Frontal cortex (tissue), 4 donors: ENCODE measurements around the gene PPFIBP2. TPM values are rescaled to one million over a fixed set of nuclear protein-coding genes. Genes with fewer than 3 reads are reported as not detected.

Experiments
- DNase-seq, 2 donors: peaks; one replicate each; pipeline ENCODE4 v3.0.0; 2012; ENCODE audit warnings: low spot score in 2 of 2
- FAIRE-seq: peaks from 2 replicates; lab custom pipeline; 2012; peaks lifted over from hg19 to GRCh38; lab: Jason Lieb, UNC
- total RNA-seq: library from RNA; depleted of rRNA; stranded (reverse); fragments of >200 nt; gene quantifications from one replicate; pipeline ENCODE4 v1.2.3, GENCODE V29; 2014
- donor health status: control.
- donor health status: control.
- donor health status: control.

Gene PPFIBP2
- 11.4 TPM for total RNA-seq

DNA sequence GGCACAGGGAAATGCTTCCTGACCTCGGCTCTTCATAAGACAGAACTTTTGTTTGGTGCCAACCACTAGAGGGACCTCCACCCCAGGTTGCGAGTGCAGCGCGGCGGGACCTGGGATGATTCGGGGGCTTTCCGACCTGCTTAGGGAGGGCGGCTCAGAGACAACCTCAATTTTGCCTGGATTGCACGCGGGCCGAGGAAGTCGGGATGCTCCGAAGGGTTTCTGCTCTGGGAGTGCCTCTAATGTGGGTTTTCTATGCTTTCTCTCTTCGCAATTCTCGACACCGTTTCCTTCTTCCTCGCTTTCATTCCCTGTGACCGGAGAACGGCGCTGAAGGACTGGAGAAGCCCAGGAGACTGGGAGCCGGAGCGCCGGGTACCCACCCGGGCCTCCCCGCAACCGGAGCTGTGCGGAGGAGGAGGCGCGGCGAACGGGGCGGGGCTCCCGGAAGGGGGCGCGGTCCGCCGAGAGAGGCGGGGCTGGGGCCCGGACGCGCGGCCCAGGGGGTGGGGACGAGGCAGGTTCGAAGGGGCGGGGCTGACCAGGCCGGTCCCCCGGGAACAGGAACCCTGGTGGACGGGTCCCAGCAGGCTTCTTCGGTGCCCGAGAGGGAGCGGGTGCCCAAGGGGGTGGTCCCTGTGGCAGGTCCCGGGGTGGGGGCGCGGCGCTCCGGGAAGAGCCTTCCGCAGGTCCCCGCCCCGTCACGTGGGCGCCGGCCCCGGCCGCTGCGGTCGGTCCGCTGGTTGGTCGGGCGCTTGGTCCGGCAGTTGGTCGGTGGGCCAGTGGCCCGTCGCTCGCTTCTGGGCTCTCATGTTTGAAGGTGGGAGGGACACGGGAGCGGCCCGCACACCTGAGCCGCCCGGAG is at the start of gene PPFIBP2:
Gene PPFIBP2 (plus strand): TSS at position 766 of the 865 bp plus-strand sequence. CDS start 35,477 bp downstream, outside the sequence.
- DNase-seq (peak; percentile 92 to 93), FAIRE-seq (no peak)

DNA sequence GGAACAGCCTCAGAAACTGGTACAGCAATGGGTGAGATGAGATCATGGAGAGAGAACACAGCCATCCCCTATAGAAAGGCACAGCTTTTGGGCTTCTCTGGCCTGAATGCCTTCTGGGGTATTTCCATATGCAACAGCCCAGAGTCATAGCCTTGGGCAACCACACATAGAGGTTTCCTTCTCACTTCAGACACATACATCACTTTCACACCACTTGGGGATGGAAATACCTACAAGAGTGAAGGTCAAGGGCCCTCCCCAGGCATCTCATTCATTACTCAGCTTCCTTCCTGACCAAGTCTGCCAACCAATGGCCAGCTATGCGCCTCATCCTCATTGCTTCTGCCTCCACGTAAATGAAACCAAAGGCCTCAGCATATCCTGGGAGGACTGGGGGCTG is 46.1 kb upstream of the PPFIBP2 start:
- FAIRE-seq, result no peak
- DNase-seq, result no peak

DNA sequence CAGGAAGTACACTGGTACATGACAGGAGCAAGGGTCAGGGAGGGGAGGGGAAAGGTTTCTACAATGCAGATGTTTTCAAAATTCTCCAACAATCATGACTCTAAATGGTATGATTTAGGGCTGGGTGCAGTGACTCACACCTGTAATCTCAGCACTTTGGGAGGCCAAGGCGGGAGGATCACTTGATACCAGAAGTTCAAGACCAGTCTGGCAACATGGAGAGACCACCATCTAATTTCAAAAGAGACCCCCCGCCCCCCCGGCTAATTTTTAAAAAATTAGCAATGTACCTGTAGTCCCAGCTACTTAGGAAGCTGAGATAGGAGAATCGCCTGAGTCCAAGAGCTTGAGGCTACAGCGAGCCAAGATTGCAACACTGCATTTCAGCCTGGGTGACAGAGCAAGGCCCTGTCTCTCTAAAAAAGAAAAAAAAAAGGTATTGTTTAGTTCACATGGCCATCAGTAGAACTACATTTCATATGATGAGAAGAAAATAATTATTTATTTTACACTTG is 44.4 kb upstream of the PPFIBP2 start:
- FAIRE-seq, result no peak

DNA sequence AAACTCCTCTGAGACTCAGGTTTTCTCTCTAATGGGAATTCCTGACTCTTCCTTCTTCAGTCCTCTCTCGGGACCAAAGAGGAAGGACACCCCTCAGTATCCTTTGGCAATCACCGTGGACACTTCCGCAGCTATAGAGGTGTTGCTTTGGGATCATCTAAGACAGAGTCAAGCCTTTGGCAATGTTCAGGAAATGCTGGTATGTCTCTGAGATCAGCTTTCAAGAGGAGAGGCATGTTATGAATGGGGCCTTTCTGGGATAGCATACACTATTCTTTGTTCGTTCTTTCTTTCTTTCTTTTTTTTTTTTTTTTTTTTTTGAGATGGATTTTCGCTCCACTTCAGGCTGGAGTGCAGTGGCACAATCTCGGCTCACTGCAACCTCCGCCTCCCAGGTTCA is 42.7 kb upstream of the PPFIBP2 start:
- FAIRE-seq (no peak), DNase-seq (no peak)

More for the DNA sequence above, 44.4 kb upstream of the PPFIBP2 start:
- DNase-seq, result no peak

DNA sequence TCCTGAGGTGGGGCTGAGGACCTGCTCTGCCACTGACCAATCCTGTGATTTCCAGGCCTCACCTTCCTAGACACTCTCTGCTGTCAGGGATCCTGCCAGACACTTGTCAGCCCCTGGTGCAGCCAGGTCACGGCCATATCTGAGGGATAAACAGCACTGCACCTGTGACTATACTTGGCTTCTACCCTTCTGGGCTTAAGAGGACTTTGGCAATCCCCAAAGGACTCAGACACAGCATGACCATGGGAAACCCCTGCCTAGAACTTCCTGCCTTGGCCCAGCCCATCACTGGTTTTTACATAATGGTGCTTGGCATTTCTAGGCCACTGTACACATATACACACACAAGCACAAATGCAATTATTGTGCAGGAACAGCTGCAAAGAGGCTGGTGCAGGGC is 40.1 kb upstream of the PPFIBP2 start:
- DNase-seq, result no peak
- no peak for FAIRE-seq

DNA sequence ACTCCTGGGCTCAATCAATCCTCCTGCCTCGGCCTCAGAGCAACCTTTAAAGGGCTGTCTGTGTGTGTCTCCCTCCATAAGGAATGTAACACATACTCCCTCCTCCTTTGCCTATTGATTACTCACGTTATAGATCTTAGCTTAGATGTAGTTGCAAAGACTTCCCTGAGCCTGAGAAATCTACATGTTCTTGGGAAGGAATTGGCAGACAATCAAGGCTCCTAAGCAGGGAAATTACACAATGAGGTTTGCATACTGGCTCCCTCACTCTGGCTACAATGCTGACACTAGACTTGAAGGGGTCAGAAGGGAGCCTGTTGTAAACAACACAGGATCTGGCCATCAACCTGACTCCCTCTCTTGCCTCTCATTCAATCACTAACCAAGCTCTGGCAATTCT is 33.7 kb upstream of the PPFIBP2 start:
- DNase-seq (no peak), FAIRE-seq (no peak)

DNA sequence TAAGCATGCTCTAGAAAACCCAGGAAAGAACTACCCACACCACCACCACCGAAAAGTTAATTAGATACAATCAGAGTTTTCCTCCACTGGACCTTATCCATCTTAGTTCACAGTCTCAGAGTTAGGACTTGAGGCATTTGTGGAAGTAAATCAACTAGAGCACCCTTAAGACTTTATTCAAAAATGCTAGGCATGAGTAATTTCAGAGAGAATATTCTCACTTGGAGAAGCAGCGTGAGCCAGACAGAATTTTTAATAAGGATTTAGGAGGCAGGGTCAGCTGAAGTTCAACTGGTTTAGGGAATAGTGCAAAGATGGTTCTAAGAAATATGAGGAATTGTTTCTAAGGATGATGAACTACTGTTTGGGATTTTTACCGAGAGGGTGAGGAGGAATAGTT is 29.7 kb upstream of the PPFIBP2 start:
- FAIRE-seq, result no peak

DNA sequence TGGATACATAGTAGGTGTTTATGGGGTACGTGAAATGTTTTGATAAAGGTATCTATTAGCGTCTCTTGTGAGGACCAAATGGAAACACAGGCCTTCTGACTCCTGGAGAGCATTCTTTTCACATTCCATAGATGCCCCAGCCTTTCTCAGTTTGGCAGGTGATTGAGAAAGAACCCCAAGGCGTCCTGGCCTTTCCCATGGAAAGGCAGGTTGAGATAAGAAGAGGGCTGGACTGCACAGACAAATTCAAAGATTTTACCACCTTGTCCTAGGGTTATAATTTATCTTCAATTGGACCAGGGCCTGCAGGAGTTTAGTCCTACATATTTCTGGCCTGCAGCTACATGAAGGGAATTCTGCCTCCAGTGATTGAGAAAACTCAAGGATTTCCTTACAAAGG is 29.2 kb upstream of the PPFIBP2 start:
- FAIRE-seq (no peak), DNase-seq (no peak)

More for the DNA sequence above, 29.7 kb upstream of the PPFIBP2 start:
- DNase-seq, result no peak

DNA sequence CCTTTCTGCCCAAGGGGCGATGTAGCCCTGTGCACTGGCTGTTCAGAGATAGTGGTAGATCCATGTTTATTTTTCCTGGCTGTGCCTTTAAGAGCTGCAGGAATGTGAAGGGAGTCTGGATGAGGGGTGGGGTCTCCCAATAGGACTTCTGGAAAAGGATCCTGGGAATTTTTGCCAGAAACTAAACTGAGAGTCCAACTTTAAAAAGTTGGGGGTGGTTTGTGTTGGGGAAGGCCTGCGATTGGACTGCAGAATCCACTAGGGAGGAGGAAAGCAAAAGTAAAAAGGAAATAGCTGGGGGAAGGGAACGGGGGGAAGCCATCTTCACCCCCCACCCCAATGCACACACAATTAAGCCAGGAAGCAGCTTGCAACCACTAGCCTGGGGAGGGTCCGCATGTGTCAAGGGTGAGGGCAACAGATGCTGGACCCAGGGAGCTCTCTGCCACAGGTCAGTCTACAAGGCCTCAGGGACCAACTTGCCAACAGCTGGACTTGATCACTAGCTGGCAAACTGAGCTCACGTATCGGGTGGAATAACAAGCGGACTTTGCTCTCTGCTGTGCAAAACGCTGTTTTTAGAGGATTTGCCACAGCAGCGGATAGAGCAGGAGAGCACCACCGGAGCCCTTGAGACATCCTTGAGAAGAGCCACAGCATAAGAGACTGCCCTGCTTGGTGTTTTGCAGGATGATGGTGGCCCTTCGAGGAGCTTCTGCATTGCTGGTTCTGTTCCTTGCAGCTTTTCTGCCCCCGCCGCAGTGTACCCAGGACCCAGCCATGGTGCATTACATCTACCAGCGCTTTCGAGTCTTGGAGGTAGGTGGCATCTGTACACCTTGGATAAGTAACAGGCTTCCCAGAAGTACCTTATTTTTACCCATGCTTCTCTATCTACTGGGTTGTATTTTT is 28.4 kb upstream of the PPFIBP2 start, which contains the start of gene OLFML1:
Gene OLFML1 (plus strand): TSS at position 321 of the 912 bp plus-strand sequence. CDS start 370 bp downstream, at position 691.
- no peak for FAIRE-seq
- DNase-seq, result no peak

DNA sequence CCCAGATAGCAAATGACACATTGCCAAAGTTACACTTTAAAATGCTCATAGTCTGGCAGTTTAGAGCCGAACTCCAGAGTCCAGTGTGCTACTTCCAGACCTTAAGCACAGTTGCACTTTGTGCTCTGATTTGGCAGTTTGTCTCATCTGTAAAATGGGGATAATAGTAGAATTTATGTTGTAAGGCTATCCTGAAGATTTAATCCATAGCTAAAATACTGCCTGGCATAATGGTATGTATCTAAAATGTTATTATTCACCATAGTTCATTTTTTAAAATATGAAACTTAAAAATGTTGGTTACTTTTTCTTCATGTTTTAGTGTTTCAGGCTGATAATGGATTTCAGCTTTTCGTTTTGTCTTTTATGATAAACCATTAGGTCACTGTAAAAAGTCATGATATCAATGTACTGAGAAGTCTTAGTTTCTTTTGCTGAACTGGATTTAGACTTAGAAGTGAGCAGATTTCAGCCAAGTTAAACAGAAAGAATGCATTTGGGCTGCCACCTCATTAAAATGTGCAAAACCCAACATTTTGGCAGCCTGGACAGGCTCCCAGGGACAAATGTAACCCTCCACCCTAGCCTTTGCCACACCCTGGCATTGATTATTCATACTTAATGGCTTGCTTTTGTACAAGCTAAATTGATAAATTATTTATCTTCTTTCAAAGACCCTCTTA is 27.6 kb upstream of the PPFIBP2 start:
- no peak for DNase-seq
- FAIRE-seq, result no peak

DNA sequence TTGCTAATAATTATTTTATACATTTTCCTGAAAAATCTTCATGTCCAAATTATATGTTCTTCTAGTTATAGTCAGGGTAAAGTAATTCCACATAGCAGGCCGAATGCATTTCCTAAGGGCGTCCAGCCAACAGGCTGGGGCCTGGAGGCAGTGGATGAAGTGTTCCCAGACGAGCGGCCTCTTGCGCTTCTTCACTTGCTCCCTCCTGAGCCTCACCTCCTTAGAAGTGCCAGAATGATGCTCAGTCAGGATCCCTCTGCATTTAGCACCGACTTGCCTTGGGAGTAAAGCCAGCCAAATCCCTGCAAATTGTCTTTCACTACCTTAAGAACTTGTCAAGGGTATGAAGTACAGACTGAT is 27.0 kb upstream of the PPFIBP2 start:
- no peak for FAIRE-seq

DNA sequence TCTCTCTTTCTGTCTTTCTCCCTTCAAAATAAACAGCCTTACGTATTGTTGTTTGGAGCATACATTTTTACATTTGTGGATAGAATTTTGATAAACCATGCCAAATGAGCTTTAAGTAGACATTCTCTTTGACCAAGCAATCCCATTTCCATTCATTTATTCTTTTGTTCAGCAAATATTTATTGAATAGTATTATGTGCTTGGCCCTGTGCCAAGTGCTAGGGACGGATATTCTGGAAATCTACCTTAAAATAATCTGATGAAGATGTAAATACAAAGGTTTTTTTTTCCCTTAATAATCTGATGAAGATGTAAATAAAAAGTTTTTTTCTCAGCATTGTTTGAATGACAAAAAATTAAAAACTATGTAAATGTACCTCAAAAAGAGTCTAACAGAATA is 26.4 kb upstream of the PPFIBP2 start:
- FAIRE-seq, result no peak
- no peak for DNase-seq

More for the DNA sequence above, 27.0 kb upstream of the PPFIBP2 start:
- no peak for DNase-seq

DNA sequence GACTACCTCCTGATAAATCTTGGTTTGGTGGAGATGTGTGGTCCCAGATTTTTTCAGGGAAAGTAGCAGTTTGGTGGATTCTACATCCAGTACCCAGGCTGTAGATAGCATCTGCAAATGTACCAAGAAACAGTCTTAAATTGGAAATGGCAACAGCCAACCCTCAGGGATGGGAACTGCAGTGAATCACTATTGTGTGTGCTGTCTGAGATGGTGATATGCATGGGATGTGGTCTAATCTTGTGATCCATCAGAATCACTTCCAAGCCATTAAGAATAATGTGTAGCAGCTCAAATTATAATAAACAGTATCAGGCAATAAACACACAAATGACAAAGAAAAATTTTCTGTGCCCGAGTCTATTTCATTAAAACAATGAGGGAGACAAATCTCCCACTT is 25.1 kb upstream of the PPFIBP2 start:
- DNase-seq, result no peak
- FAIRE-seq, result no peak

DNA sequence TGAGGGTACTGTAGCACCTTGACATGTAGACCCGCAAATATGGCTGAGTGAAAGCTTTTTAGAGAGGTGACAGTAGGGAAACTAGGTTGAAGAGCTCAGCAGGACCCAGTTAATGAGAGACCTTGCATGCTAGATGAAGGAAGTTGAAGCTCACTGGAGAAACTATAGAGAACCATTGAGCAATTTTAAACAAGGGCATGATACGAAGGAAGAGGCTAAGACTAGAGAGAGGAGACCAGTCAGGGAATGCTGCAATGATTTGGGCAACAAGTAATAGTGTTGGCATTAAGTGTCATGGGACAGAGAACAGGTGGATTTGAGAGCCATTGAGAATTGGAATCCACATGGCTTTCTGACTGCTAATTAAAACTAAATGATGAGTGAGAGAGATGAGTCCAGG is 24.4 kb upstream of the PPFIBP2 start:
- DNase-seq, result no peak
- no peak for FAIRE-seq

DNA sequence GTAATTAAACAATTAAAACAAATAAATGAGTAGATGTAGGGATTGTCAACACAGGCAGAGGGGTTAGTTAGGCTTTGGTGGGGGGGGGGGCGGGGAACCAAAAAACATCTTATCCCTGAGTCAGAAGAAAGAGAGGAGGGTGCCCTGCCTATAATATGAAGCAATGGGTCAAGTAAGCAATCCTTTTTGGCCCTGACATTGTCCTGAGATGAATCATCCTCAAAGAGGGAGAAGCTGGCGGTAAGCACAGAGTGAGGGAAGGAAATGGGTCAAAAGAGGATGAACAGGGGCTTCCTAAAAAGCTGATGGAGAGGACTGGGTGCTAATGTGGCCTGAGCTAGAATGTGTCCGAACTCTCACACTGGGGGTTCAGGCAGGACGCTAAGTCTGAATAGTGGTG is 23.7 kb upstream of the PPFIBP2 start:
- no peak for FAIRE-seq
- DNase-seq, result no peak

DNA sequence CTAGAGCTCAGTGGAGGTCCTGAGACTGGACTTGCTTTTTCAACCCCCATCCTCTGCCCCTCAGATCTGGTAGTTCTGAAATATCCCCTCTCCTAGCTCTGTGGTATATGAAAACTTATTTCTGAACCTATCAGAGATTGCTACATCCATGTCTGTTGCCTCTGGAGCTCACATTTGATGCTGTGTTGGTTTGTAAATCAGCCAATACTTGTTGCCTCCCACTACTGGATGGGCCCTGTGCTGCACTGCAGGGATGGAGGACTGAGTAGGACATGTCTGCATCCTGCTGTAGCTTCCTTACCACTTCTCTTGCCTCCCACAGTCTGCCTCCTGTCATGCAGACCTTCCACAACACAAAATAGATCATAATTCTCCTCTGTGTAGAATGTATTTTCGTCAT is 23.3 kb upstream of the PPFIBP2 start:
- FAIRE-seq (no peak), DNase-seq (no peak)

DNA sequence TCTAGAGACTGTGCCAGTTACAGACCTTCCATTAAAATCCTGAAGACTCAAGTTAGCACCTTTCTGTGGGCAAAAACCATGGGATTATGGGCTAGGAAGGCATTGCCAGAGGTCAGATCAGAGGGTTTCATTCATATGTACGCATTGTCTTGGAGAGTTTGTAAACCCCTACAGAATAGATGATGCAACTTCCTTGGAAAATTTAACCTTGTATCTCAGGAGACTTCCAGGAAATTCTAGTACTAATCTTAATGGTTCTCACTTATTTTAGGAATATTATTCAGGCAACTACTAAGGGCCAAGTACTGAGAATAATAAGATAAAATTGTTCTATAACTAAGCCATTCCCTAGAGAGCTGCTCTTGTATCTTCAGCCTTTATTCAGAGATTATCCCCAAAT is 21.5 kb upstream of the PPFIBP2 start:
- FAIRE-seq (no peak), DNase-seq (no peak)

DNA sequence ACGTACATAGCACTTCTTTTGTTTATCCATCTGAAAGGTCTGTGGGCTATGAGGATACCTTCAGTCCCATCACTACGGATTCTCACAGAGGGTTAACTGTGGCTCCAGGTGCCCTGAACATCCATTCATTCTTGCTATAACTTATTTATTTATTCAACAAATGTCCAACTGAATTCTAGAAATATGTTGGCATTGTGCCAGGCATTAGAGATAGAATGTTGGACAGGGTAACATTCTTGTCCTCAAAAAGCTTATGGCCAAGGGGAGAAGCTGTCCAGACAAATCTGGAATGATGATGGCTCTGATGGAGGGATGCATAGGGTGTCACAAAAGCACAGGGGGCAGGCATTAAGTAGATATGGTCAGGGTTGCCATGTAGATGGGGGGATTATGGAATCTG is 20.1 kb upstream of the PPFIBP2 start:
- DNase-seq, result no peak
- FAIRE-seq, result no peak

DNA sequence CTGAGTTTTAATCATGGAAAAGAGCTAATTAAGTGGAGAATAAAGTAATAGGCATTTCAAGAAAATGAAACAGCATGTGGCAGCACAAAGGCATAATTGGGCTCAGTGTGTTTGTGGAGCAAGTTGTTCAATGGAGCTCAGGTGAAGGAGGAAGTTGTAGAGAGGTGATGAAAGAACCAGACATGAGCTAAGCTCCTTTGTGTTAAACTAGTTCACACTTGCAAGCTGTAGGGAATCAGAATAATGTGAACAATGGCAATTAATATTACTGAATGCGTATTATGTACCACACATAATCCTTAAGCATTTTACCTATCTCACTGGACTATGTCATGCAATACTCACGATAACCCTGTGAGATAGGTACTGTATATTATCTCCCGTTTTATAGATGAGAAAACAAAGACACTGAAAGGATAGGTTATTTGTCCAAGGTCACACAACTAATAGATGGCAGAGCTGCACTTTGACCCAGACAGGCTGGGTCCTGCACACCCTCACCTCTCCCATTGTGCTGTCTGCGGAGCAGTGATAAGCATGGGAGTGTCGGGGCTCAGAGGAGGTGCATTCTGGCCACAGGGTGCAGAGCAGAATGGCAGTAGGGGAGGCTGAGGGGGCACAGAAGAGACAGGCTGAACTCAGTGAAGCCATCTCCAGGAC is 19.6 kb upstream of the PPFIBP2 start:
- FAIRE-seq, result no peak
- DNase-seq, result no peak
